Retinal pigment epithelial cell (primary cell): ENCODE measurements around the gene FAM13A.

Source experiments
- DNase-seq: peaks from one replicate; pipeline ENCODE4 v3.0.0-alpha.2; 2010; ENCODE audit warnings: low read depth
- H3K4me3 ChIP-seq: 2 replicates; pipeline ENCODE4 v1.5.1; 2011; ENCODE audit warnings: mild to moderate bottlenecking, low read length, control low read depth, moderate library complexity
- CTCF ChIP-seq: conservative IDR thresholded peaks from 2 replicates; pipeline ENCODE4 v1.5.1; 2011; ENCODE audit warnings: low read depth, low read length, control low read depth, inconsistent platforms

The FAM13A gene

DNA sequence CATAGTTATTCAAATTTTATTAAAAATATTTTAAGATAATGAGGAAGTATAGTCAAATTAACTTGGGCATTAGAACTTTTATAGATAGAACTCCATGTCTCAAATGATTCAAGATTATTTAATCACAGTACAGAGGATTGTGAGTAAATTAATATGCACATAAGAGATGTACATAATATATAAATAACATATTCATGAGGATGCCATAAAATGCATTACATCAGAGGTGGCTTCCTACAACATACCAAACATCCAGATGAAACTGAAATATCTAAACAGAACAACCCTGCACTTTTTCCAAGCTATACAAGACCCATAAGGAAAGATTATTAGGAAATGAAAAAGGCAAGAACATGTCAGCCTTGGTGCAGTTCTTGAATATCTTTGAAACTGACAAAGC lies 268.1 kb downstream of the FAM13A start:
- TF ChIP-seq CTCF = no peak
- no peak overlapping the region for H3K4me3 ChIP-seq
- DNase-seq = no peak

DNA sequence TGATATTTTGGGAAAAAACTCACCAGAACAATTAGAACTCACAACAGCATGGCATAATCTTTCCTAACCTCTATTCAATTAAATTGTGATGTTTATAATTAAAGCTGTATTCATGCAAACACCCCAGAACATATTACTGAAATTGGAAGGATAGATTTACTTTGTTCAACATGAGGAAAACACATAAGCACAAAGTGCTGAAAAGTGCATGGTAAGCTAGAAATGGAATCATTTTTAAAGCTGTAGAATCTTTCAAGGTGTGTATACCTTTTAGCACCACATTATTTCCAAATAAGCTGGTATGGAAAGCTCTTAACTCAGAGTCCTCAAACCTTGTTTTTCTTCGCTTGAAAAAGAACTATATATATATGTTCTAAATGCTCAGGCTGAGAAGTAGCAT lies 268.6 kb downstream of the FAM13A start:
- DNase-seq = no peak
- no peak for TF ChIP-seq CTCF
- H3K4me3 ChIP-seq = no peak overlapping the region

DNA sequence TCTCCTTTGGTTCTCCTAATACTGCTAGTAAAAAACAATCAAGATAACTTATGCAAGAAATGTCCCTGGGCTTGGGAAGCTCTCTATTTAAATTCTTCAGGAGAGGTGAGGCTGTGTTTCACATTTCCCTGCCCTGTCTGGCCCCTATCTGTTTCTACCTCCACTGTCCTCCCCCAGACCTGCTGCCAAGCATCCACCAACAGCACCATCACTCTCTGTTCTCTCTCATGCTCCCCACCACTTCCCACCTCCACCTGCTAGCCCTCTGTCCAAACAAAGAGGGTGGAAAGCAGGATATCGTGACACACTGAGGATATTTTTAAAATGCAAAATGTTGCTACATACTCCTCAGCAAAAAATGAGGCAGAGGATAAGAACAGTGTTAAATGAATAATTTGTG lies 271.0 kb downstream of the FAM13A start:
- DNase-seq = no peak
- H3K4me3 ChIP-seq = no peak overlapping the region
- TF ChIP-seq CTCF = no peak

DNA sequence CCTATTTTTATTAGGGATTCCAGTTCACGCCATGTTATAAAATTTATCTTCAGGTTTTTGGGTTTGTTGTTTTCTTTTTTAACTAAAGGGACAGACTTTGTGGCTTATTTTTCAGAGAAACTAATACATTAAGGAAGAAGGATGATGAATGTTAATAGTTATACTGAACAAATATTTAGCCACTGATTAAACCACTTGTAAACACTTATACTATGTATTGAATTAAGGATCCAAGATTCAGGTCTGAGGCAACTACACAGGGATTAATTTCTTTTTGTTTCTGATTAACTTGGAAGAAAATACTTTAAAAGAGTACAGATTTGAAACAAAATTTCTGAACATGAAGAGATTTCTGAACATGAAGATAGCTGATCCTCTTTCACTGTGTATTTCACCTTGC lies 276.6 kb downstream of the FAM13A start:
- TF ChIP-seq CTCF = no peak
- no peak for DNase-seq
- no peak overlapping the region for H3K4me3 ChIP-seq

GRCh38 chr4:88779431-88779830 lies 277.6 kb downstream of the FAM13A start:
- no peak overlapping the region for H3K4me3 ChIP-seq
- DNase-seq = peak; percentile 69
- no peak for TF ChIP-seq CTCF

DNA sequence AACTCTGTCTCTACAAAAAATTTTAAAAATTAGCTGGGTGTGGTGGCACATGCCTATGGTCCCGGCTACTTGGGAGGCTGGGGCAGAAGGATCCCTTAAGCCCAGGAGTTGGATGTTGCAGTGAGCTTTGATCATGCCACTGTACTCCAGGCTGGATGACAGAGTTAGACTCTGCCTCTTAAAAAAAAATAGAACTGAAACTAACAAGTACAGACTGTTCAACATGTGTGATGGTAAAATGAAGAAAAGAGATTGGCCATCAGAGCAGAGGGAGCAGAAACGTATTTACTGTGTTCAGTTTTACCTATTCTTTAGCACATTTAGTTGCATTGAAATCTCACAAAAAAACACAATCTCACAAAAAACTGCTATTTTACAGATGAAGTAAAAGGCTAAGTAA lies 281.5 kb downstream of the FAM13A start:
- no peak for TF ChIP-seq CTCF
- no peak overlapping the region for H3K4me3 ChIP-seq
- DNase-seq = no peak

GRCh38 chr4:88775026-88775425 lies 282.0 kb downstream of the FAM13A start:
- no peak overlapping the region for H3K4me3 ChIP-seq
- no peak for DNase-seq
- TF ChIP-seq CTCF = no peak
